Activated gamma-delta T cell treated with anti-CD3 and anti-CD28 coated beads, Interleukin-2, amount 50 U/mL, for 16 hours (primary cell): ENCODE data around the gene GOSR1.
"Not testable (repeated sequence)": the region's sequence is repeated elsewhere in the genome, so short reads cannot be mapped to it uniquely, and the experiment has no call there.

Experiments used
- DNase-seq: peaks from one replicate; pipeline ENCODE4 v3.0.0-alpha.2; 2020; ENCODE audit warnings: low read depth

Gene GOSR1

DNA sequence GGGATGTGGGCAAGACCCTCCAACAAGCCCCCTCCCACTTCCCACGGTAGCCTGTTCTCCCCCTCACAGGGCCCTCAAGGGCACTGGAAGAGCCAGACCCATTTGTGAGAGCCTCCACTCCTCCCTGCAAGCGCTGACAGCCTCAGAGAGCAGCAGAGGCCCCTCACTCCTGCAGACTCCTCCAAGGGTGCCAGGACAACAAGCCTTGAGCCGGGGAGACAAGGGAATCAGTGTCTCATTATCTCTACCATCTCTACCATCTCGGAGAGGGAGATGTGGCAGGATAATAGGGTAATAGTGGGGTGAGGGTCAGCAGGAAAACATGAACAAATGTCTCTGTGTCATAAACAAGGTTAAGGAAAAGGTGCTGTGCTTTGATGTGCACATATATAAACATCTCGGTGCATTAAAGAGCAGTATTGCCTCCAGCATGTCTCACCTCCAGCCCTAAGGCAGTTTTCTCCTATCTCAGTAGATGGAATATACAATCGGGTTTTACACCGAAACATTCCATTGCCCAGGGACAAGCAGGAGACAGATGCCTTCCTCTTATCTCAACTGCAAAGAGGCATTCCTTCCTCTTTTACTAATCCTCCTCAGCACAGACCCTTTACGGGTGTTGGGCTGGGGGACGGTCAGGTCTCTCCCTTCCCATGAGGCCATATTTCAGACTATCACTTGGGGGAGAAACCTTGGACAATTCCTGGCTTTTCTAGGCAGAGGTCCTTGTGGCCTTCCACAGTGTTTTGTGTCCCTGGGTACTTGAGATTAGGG is 86.1 kb downstream of the GOSR1 start:
- DNase-seq = not testable (repeated sequence)

DNA sequence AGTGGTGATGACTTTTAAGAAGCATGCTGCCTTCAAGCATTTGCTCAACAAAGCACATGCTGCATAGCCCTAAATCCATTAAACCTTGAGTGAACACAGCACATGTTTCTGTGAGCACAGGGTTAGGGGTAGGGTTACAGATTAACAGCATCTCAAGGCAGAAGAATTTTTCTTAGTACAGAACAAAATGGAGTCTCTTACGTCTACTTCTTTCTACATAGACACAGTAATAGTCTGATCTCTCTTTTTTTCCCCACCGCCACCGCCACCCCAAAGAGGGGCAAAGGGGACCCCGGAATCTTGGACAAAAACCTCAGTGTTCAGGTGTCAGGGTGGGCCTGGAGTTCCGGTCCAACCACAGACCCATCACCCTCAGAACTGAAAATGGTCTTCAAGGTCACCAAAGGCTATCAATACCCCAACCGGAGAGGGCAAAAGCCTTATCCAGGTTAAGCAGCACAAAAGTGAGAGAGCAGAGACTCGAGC is 86.7 kb downstream of the GOSR1 start:
- DNase-seq = not testable (repeated sequence)

DNA sequence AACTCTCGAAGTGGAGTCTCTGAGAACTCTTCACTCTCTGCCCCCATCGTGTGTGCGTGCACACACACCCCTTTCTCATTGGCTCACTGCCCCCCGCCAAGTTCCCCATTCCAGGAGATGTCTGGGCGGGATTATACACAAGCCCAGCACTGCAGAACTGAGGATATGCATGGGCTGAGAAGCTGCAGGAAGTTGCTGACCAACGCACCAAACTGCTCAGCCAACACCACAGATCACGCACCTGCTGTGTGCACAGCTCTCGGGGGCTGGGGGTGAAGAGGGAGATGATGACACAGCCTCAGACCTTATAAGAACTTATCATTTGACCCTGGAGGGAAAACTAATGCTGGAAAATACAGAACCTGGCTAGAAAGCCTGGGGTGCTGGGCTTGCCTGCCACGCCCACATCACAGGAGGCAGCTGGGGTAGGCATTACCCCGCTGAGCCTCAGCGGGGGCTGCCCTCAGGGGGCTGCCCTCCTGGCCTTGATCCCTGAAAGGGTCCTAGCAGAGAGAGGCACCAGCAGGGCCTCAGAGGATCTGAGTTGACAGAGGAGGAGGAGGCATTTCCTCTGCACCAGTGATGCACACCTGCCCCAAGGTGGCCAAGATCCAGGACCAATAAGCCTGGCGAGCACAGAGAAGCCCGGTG is 87.3 kb downstream of the GOSR1 start:
- DNase-seq = not testable (repeated sequence)

DNA sequence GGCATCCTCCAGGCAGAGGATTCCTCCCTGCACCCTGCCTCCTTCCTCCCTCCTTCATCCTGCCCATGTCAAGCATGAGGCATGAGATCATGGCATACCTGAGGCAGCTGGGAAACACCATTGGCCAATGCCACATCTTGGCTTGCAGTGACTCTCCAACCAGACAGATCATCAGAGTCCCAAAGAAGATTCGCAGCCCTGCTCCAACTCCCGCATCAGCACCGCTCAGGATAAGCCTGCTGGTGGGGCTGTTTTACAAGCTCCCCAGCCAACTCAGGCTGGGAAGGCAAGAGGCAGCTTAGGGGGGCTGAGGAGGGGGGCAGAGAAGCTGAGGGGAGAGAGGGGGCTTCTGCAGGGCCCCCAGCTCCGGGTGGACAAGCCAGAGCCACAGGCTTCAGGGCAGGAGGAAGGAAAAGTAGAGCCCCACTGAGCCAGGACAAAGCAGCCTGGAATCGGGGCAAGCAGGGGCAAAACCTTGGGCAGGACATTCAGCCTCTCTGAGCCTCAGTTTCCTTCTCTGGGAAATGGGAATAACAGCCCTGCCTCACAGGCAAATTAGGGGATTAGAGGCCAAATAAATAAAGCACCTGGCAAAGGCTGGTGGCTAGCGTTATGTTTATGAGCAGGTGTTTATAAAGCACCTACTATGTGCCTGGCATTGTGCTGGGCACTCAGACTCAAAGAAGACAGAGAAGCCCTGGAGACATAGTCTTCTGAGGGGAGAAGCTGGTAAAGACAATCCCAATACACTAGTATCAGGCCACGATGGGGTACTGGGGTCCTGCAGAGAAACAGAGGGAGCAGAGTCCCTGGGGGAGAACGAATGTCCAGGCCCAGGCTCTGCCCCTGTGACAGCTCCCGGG is 88.1 kb downstream of the GOSR1 start:
- no peak for DNase-seq

DNA sequence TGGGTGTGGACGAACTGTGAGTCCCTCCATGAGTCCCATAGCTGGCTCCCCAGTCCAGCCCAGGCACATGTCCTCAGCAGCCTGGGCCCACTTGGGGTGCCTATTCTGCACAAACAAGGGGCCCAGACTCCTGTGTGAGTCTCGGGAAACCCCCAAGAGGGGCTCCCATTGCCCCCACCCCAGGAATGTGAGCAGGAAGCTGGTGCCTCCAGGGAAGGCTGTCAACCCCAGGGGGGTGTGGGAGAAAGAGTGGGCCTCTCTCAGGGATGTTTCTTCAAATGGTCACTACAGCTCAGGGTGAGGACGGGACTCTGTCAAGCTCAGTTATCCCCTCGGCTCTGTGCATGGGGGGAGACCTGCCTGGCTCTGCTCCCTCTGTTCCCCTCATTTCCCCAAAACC is 88.9 kb downstream of the GOSR1 start:
- not testable (repeated sequence) for DNase-seq

GRCh38 chr17:30566516-30567225 is 89.5 kb downstream of the GOSR1 start:
- not testable (repeated sequence) for DNase-seq

GRCh38 chr17:30567231-30568116 is 90.3 kb downstream of the GOSR1 start:
- DNase-seq = no peak

- DNase-seq = no peak
Observed at GRCh38 chr17:30568117-30568430, 90.9 kb downstream of the GOSR1 start.

DNA sequence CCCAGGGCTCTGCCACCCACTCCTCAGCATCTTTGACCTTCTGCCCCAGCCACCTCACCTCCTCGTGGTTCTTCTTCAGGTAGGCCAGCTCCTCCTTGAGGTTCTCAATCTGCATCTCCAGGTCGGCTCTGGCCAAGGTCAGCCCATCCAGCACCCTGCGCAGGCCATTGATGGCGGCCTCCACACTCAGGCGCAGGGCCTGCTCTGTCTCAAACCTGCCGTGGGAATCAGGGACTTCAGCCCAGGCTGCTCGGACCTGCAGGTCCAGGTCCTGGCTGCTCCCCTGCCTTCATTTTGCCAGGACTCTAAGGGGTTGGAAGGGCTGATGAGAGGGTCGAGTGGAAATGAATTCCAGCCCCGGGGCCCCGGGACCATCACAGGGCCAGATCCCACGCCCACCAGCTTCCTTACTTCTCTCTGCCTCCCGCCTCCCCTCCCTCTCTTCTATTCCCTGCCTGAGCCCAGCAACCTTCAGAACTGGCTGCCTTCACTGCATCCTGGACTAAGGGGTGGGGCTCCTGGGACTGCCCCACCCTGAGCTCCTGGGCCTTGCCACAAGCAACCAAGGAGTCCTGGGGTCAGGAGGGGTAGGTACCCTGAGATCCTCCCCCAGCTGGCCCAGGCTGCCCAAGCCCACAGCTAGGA is 92.4 kb downstream of the GOSR1 start:
- DNase-seq = not testable (repeated sequence)

DNA sequence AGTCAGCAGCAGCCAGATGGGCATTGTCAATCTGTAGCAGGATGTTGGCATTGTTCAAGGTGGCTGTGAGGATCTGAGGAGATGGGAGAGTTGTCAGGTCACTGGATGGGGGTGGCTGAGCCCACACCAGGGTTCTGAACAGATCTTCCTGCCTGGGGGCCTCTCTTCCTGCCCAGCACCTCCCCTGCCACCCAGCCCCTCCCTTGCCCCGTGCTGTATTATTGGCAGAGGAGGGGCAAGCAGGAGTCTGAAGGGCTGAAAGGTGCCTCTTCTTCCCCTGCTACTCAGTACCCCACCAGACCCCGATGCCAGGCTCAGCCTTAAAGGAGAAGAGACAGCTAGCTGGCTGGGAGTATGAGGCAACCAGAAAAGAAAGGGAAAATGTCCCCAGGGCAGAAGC is 93.0 kb downstream of the GOSR1 start:
- no peak for DNase-seq

DNA sequence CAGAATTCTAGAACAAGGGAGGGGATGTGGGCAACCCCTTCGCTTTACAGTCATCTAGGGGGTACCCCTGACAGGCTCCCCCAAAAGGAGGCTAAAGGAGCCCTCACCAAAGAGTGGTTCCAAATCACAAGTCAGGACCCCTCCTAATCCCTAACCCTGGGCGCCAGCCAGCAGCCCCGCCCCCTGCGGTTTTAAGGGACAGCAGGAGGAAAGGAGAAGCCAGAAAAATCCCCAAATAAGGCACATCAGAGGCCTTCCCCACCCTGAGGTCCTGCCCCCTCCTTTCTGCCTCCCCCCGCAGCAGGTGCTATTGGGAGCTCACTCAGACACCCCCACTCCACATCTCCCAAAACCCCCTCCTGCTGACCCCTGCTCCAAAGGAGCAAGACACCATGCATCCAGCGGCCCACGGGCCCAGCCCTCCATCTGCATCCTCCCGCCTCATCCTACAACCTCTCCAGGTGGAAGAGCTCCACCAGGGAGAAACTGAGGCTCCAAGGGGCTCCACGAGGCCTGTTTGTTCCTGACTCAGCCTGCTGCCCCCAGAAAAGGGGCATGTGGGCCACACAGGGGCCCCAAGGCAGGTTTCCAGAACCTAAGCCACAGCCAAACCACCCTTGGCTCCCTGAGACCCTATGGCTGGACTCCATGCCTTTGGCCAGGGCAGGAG is 93.5 kb downstream of the GOSR1 start:
- no peak for DNase-seq

DNA sequence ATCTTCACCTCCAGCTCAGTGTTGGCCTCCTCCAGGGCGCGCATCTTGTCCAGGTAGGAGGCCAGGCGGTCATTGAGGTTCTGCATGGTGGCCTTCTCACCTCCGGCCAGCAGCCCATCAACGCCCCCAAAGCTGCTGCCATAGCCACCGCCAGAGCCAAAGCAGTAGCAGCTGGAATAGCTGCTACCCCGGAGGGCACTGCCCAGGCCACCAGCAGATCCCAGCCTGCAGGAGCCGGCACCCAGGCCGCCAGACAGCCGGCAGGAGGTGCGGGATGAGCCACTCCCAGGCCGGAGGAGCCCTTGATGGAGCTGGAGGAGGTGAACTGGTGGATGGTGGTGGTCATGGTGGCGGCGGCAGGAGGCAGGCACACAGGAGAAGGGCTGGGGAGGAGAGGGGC is 94.2 kb downstream of the GOSR1 start:
- not testable (repeated sequence) for DNase-seq

GRCh38 chr17:30571921-30572320 is 94.7 kb downstream of the GOSR1 start:
- no peak for DNase-seq

DNA sequence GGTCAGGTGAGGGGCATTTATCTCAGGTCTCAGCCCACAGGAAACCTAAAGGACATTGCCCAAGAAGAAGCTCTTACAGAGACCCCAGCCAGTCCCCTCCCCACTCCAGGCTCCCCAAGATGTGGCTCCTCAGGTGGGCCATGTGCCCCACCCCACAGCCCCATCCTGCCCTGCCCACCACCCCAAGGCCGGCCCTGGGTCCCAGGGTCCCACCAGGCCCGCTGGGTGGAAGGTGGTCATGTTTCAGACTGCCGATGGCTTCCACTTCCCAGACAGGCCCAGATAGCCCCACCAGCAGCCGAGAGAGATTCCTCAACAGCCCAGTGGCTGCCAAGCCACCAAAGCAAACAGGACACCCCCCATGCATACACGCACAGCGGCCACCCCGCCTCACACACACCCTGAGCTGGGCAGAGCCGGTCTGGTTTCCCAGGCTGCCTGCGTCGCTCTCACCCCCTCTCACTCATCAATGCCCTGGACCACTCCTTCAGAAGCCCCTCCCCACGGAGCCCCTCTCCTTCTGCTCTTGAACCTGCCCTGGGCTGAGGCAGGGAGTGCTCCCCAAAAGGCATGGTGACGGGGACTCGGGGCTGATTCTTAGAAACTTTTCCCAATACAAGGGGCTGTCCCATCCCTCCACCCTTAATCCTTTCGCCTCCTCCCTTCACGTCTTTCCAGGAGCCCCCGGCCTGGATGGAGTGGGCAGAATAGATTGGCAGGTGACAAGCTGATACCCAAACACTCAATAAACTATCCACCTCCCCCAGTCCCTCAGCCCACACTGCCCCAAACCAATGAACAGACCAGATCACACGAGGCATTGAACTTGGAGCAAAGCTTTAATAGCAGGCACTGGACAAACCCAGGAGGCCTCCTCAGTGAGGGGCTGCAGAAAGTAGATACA is 95.7 kb downstream of the GOSR1 start:
- not testable (repeated sequence) for DNase-seq

DNA sequence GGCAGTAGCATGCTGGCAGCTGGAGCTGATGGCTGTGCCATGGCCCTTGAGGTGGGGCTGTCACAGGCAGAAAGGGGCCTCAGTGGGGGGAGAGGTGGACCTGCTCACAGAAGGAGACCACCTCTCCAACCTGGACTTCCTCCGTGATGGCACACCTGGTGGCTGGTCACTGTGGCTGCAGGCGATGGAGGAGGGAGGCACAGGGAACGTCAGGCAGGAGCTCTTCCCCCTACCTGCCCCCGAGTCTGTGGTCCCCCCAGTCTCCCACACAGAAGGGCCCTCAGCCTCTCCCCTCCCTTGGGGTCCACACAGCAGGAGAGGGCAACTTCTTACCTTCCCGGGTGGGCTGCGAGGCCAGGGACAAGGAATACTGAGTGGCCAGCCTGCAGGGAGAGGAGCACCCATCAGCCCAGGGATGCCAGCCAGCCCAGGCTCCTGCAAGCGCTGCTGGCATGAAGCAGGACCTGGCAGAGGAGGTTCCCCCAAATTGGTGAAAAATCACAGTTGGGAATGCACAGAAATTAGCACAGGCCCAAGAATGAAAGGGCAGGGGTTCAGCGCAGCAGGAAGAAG is 96.5 kb downstream of the GOSR1 start:
- no peak for DNase-seq

GRCh38 chr17:30574309-30574708 is 97.1 kb downstream of the GOSR1 start:
- DNase-seq = not testable (repeated sequence)

DNA sequence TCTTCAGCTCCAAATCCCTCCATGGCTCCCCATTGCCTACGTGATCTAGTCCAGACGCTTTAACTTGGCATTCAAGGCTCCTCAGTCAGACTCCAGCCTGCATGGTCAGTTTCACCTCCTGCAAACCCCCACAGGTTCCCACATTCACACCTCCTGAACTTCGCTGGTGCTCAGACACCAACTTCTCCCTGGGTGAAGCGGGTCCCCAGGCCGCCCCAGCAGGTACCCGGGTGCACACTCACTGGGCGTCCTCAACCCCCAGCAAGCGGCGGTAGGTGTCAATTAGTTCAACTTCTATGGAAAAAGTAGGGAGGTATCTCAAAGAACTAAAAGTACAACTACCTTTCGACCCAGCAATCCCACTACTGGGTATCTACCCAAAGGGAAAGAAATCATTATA is 97.6 kb downstream of the GOSR1 start:
- DNase-seq = not testable (repeated sequence)

- DNase-seq = not testable (repeated sequence)
Observed at GRCh38 chr17:30575648-30576325, 98.6 kb downstream of the GOSR1 start.
